GM21423 (cell line): ENCODE measurements around the gene NFASC.

Experiments
- ATAC-seq: cut with Tn5 transposase; IDR thresholded peaks from one replicate; pipeline ENCODE4 v1.9.1; 2021; ENCODE audit warnings: mild to moderate bottlenecking, moderate library complexity; ENCODE audit not compliant: unreplicated experiment

Gene NFASC

DNA sequence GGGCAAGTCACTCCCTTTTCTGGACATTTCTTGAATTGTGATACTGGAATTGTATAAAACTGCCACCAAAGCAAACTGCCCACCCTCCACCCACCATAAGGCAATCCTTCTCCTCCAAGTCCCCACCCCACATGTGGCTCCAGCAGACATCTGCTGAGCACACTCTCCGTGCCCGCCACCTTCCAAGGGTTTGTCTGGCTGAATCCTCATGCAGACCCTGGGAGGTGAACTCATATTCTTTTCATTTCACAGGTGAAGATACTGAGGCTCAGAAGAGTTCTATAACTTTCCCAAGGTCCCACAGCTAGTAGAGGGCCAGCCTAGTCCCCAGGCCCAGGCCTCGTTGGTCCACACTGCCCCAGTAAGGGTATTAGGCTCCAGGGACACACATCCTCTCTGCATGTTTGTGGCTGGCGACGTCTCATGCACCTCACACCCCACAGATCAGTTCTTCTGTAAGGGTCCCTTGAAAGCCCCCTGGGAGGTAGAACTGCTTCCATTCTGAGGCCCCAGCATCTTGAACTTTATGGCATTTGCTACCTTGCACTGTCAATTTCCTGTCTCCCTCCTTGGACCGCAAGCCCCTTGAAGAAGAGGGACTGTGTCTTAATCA, 186.4 kb downstream of the NFASC start:
- no peak for ATAC-seq

DNA sequence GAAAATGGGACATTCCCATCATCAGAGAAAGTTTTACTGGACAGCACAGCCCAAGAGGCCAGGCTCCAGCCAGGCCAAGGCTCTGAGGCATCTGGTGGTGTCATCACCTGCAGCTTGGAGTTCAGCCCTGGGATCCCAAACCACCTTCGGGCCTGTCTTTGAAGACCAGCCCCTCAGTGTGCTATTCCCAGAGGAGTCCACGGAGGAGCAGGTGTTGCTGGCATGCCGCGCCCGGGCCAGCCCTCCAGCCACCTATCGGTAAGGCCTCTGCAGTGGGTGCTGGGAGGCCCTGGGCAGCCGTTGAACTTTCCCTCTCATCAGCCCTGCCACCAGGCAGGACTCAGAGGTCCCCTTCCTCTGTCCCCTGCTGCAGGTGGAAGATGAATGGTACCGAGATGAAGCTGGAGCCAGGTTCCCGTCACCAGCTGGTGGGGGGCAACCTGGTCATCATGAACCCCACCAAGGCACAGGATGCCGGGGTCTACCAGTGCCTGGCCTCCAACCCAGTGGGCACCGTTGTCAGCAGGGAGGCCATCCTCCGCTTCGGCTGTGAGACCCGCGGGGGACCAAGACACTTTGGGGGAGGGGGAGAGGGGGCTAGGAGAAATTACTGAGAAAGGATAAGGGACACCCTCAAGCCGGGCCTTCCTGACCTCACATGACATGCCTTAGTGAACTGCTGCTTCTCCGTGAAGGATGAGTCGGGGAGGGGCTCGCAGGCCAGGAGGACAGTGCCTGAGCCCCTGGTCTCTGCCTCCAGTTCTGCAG, 187.3 kb downstream of the NFASC start:
- no peak for ATAC-seq

DNA sequence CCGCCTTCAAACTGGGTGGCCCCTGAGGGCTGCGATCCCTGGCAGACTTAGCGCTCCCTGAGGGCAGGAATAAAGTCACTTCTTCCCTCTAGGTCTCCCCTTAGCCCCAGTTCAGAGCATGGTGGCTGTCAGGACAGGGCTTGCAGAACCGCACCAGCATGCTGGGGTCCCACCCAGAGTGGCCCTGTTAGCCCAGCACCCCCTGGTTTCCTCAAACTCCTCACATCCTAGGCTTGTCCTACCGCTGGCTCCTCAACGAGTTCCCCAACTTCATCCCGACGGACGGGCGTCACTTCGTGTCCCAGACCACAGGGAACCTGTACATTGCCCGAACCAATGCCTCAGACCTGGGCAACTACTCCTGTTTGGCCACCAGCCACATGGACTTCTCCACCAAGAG, 188.2 kb downstream of the NFASC start:
- no peak for ATAC-seq

DNA sequence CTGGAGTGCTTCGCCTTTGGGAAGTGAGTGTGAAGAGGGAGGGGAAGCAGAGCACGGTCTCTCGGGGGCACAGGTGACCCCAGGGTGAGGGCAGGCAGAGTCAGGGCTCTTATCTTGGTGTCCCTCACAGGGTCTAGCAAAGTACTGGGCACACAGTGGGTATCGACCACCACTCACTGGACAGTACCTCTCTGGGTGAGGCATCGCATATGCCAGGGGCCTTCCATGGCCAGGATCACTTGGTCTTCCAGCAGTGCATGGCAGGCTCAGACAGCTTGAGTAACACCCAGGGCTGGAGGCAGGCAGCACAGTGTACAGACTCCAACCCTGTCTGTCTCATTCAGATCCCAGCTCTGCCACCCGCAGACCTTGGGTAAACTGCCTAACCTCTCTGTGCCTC, 189.0 kb downstream of the NFASC start:
- ATAC-seq: no peak

DNA sequence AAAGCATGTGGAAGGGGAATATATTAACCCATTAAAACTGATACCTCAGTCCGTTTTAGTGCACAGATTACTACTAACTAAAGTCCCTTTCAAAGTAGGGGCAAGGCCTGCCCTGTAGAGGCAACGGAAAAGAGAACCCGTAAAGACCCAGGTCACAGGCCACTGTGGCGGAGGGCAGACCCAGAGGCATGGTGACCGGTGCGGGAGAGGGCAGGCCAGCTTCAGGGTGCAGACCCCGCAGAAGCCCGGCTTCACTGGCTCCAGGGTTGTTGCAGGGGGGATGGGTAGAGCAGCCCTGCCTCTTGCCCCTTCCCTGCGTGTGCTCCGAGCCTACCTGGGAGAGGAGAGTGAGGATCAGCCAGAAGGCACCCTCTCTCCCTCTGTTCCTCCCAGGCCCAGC, 190.1 kb downstream of the NFASC start:
- no peak for ATAC-seq

DNA sequence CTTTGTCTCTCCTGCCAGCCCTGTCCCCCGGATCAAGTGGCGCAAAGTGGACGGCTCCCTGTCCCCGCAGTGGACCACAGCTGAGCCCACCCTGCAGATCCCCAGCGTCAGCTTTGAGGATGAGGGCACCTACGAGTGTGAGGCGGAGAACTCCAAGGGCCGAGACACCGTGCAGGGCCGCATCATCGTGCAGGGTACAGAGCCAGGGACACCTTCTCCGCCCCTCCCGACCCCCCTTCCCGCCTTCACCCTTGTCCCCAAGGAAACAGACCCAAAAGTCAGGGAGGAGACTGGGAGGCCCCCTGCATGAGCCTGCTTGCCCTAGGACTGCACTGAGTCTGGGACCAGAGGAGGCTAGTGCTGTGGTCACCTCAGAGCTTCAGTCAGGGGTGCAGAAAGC, 190.6 kb downstream of the NFASC start:
- no peak for ATAC-seq

DNA sequence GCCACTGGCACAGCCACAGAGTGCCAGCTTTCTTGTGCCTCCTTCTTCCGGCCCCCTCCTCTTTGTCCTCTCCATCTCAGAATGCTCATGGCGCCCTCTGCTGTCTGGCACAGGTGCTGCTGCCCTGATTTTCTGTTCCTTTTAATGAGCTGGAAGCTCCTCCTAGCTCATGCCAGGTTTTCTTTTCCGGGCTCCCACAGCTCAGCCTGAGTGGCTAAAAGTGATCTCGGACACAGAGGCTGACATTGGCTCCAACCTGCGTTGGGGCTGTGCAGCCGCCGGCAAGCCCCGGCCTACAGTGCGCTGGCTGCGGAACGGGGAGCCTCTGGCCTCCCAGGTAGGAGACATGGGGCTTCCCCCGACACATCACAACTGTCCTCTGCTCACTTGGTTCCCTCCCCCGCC, 191.0 kb downstream of the NFASC start:
- ATAC-seq: no peak

DNA sequence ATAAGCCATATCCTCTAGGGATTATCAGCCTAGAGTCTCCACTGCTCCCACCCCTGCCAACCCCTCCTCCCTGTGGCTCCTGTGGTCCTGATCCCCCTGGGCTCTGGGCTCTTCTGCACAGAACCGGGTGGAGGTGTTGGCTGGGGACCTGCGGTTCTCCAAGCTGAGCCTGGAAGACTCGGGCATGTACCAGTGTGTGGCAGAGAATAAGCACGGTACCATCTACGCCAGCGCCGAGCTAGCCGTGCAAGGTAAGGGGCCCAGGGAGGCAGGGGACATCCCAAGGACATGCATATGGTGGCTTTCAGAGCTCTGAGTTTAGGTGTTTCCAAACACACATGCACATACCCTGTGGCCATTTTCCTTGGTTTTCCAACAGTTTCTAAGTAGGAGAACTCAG, 191.7 kb downstream of the NFASC start:
- no peak for ATAC-seq

DNA sequence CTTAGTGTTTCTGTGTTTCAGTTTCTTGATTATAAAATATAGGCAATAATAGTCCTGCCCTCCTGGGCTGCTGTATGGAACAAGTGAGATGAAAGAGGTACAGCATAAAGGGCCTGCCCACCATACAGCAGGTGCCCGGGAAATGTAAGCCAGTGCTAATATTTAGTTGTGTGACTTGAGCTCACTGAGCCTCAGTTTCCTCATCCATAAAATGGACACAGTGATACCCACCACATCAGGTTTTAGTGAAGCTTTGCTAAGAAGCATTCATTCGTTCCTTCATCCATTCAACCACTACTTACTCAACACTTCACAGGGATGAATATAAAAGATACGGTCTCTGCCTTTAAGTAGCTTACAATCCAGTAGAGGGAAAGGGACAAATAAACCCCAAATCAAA, 192.2 kb downstream of the NFASC start:
- no peak for ATAC-seq

DNA sequence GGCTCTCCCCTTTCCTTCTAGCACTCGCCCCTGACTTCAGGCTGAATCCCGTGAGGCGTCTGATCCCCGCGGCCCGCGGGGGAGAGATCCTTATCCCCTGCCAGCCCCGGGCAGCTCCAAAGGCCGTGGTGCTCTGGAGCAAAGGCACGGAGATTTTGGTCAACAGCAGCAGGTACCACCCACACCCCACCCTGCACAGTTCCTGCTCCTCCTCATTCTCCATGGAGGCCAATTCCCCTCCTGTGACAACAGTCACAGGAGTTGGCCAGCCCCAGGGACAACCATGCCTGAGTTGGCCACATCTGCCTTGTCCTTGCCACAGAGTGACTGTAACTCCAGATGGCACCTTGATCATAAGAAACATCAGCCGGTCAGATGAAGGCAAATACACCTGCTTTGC, 193.6 kb downstream of the NFASC start:
- ATAC-seq: no peak

DNA sequence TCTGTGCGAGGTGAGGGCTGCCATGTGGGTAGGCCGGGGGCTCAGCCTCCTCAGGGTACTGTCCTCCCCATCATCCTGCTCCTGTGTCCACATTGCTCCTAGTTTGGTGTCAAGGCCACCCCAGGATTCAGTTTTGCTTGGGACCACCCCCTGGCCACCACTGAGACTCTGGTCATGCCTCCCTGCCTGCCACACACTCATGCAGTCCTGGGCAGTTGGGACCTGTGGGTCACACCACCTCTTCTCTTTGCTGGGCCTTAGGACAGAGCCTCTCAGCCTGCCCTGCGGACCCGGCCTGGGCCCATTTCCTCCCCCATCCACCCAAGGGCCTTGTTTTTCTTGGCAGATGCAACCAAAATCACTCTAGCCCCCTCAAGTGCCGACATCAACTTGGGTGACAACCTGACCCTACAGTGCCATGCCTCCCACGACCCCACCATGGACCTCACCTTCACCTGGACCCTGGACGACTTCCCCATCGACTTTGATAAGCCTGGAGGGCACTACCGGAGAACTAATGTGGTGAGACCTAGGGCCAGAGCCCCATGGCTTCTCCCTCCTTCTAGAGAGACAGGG, 194.2 kb downstream of the NFASC start:
- ATAC-seq: no peak

DNA sequence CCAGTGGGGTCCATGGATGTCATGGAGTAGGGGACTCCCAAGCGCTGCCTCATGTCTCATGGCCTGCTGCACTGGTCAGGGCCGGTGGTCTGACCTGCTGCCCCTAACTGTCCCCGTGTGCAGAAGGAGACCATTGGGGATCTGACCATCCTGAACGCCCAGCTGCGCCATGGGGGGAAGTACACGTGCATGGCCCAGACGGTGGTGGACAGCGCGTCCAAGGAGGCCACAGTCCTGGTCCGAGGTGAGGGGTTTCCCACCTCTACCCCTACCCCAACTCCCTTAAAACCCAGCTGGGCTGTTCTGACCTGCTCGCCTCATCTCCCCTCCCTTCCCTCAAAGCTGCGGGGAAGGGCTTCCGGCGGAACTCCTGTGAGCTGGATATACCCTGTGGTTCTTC, 195.0 kb downstream of the NFASC start:
- ATAC-seq: no peak

DNA sequence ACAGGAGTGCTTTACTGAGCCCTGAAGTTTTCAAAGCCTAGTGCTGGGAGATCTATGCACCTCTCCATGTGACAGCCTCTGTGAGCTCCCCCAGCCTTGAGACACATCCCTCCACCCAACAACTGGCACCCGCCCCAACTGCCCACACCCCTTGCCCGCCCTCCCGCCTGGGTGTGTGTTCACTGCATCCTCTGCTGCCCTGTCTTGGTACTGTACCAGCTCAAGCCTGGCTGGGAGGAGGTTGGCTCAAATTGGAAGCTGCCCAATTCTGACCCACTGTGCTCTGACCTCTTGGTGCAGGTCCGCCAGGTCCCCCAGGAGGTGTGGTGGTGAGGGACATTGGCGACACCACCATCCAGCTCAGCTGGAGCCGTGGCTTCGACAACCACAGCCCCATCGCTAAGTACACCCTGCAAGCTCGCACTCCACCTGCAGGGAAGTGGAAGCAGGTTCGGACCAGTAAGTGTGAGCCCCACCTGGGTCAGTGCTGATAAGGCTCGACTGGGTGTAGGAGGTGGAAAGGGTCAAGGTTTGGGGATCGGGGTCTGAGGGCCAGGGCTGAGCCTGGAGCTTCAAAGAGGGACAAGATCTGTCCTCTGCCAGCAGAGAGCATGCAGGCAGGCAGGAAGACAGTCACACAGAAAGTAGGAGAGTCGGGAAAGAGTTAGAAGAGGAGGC, 195.6 kb downstream of the NFASC start:
- ATAC-seq: no peak

DNA sequence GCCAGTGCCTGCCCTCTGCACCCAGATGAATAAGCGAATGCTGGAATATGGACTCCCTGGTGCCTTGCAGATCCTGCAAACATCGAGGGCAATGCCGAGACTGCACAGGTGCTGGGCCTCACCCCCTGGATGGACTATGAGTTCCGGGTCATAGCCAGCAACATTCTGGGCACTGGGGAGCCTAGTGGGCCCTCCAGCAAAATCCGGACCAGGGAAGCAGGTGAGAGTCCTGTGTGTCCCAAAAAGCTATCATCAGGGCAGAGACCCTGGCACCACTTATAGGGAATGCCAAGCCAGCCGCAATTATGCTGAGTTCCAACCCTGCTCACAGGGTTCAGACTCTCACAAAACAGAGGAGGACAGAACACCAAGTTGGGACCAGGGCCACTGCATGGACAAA, 196.4 kb downstream of the NFASC start:
- no peak for ATAC-seq

DNA sequence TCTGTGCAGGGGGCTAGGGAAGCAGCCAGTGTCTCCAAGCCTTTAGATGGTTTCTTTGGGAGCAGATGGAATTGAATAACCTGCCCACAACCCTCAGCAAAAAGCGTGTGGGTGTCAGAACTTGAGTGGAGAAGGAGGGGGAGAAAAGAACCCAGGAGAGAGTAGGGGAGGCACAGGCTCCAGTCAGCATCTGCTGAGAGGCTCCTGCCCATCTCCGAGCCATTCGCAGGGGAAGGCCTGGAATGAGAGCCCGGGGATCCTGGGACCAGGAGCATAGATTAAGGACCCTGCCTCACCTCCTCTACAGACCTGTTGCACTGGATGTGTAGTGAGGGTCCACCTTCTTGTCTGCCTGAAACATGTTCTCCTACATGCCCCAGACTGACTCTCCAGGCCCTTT, 197.3 kb downstream of the NFASC start:
- no peak for ATAC-seq

DNA sequence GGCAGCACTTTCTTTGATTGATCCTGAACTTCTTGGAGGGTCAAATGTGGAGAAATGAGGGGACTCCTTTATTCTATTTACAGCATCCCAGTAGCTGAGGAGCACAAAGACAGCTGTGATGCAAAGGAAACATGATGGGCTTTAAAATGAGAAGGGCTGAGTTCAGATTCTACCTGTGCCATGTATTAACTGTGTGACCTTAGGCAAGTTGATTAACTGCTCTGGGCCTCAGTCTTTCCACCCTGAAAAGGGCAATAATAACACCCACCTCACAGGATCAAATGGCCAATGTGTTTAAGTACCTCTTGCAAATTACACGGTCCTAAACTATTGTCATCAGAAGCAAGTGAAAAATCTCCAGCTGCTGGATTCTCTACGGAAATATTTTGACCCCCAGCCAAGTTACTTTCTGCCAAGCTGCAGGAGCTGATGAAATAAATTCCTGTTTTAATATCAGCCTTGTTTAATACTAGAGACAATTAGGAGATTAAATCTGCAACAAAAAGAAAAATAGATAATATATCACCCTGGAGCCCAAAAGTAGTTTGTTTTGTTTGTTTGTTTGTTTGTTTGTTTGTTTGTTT, 197.9 kb downstream of the NFASC start:
- ATAC-seq: no peak

DNA sequence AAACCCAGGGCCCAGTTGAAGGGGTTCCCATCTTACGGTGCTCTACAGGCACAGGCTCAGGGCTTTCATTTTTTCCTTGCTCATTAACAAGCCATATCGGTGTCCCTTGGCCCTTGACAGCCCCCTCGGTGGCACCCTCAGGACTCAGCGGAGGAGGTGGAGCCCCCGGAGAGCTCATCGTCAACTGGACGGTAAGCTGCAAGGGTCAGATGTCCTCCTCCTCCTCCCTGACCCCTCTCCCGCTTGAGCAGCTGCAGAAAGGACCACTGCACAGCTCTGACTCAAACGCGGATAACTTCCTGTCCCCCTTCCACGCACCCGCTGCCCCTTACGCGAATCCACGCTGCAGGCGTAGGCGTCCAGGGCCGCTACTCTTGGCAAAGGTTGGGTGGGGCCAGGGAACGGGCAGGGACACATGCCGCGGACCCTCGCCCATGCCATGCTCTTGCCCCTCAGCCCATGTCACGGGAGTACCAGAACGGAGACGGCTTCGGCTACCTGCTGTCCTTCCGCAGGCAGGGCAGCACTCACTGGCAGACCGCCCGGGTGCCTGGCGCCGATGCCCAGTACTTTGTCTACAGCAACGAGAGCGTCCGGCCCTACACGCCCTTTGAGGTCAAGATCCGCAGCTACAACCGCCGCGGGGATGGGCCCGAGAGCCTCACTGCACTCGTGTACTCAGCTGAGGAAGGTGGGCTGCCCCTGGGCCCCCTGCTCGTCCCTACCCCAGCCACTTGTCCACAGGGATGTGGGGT, 198.9 kb downstream of the NFASC start:
- no peak for ATAC-seq

DNA sequence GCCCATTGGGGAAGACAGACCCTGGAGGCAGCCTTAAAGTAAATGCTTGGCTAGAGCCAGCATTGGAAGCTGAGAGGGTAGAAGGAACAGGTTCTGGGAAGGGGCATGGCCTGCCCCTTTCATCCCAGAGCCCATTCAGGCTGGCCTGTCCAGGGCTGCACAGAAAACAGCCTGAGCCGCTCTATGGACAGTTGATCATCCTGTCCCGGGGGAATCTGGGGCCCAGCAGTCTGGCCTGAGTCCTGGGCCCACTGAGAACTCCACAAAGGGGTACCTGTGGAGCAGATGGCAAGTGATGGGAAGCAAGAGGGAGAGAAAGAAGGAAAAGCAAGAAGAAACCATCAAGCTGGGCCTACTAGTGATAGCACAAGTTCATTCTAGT, 200.4 kb downstream of the NFASC start:
- ATAC-seq: no peak

DNA sequence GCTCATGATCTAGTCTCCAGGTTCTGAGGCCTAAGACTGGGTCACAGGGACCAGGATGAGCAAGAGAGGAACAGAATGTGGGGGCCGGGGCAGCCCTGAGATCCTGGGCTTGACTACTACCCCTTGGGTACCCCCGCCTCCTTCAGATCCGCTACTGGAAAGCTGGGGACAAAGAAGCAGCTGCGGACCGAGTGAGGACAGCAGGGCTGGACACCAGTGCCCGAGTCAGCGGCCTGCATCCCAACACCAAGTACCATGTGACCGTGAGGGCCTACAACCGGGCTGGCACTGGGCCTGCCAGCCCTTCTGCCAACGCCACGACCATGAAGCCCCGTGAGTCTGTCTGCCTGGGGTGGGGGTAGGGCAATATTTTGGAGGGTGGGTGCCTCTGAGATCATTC, 201.1 kb downstream of the NFASC start:
- no peak for ATAC-seq

DNA sequence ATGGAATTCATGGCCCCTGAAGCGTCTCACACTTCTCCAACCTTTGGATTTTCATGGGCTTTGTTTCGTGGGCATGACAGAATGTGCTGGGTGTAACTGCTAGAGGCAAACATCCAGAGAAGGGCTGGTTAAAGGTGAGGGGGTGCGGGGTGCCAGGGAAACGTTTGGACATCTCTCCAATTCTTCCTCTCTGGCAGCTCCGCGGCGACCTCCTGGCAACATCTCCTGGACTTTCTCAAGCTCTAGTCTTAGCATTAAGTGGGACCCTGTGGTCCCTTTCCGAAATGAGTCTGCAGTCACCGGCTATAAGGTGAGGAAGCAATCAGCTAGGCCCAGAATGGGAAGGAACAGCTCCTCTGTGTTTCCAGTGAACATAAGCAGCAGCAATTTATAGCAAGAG, 201.6 kb downstream of the NFASC start:
- no peak for ATAC-seq
